GM18907 (cell line): Measurements from ENCODE around the gene PARD6B.
"Not testable (repeated sequence)": the region's sequence is repeated elsewhere in the genome, so short reads cannot be mapped to it uniquely, and the experiment has no call there.

ENCODE experiments used
- ATAC-seq: cut with Tn5 transposase; IDR thresholded peaks from one replicate; pipeline ENCODE4 v1.9.1; 2021; ENCODE audit warnings: mild to moderate bottlenecking, moderate library complexity; ENCODE audit not compliant: unreplicated experiment

The PARD6B gene

GRCh38 chr20:50744143-50744792, 12.9 kb downstream of the PARD6B start:
- ATAC-seq = no peak

DNA sequence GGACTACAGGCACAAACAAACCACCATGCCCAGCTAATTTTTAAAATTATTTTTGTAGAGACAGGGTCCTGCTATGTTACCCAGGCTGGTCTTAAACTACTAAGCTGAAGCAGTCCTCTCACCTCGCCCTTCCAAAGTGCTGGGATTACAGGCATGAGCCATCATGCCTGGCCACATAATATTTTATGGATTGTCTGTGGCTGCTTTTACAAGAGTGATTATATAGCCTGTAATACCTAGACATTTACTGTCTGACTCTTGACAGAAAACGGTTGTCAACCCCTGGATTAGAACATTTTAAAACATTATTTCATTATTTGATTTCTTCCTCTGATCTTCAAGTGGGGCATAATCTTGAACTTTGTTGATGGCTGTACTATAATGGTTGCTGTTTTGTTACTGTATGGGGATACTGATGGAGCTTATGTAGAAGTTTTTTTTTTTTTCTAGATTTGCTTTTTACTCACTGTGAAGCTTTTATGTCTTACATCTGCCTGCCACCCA, 14.3 kb downstream of the PARD6B start:
- ATAC-seq = no peak

- no peak for ATAC-seq
Measured at GRCh38 chr20:50746138-50746940, 15.0 kb downstream of the PARD6B start.

- ATAC-seq = no peak
Measured at GRCh38 chr20:50747275-50747674, 15.9 kb downstream of the PARD6B start.

- no peak for ATAC-seq
Measured at GRCh38 chr20:50750145-50750671, 18.8 kb downstream of the PARD6B start.

DNA sequence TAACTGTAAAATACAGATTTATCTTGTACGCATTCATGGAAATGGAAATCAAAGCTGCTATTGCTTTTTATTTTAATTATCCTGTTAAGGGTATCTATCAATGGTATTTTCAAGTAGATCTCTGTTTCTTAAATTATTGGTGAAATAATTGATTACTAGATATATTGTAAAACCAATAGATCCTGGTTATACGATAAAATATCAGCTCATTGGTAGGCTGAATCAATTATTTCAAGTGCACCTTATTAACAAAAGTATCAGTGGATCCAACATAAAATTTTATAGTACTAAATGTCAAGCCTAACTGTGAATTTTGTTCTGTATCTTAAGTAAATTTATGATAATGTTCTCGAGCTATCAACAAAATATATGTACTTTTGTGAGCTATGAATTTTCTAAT, 21.8 kb downstream of the PARD6B start:
- no peak for ATAC-seq

GRCh38 chr20:50754420-50754819, 23.0 kb downstream of the PARD6B start:
- no peak for ATAC-seq

DNA sequence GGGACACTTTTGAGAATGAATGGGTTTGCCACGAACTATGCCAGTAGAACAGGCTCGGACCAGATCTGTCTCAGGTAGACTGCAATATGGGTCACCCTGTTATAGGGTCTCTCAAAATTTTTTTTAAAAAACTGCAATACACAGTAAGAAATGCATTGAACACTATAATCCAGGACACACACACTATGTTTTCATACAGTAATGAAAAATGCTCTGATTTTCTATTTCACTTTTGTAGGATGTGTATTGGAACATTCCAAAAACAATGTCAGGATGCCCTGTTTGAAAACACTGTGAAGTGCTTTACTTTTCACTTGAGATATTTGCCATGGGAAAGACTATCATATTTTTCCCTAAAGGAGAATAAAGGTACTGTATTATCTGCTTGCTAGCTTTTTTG, 25.1 kb downstream of the PARD6B start:
- no peak for ATAC-seq

GRCh38 chr20:50758469-50758868, 27.1 kb downstream of the PARD6B start:
- ATAC-seq = no peak

- ATAC-seq = no peak
Measured at GRCh38 chr20:50758992-50759391, 27.6 kb downstream of the PARD6B start.

DNA sequence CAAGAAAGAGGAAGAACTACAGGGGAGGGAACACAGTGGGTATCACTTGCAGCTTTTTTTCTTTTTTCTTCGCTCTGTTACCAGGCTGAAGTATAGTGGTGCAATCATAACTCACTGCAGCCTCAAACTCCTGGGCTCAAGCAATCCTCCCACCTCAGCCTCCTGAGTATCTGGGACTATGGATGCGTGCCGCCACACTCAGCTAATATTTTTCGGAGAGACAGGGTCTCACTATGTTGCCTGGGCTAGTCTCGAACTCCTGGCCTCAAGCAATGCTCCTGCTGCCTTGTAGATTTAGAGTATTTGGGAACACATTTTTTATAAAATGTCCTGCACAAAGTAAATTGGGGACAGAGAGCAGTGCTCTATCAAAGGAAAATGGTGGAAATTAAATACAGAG, 28.3 kb downstream of the PARD6B start:
- no peak for ATAC-seq

- no peak for ATAC-seq
Measured at GRCh38 chr20:50762045-50762422, 30.7 kb downstream of the PARD6B start.

- no peak for ATAC-seq
Measured at GRCh38 chr20:50762435-50763220, 31.2 kb downstream of the PARD6B start.

- not testable (repeated sequence) for ATAC-seq
Measured at GRCh38 chr20:50763550-50764458, 32.4 kb downstream of the PARD6B start.

DNA sequence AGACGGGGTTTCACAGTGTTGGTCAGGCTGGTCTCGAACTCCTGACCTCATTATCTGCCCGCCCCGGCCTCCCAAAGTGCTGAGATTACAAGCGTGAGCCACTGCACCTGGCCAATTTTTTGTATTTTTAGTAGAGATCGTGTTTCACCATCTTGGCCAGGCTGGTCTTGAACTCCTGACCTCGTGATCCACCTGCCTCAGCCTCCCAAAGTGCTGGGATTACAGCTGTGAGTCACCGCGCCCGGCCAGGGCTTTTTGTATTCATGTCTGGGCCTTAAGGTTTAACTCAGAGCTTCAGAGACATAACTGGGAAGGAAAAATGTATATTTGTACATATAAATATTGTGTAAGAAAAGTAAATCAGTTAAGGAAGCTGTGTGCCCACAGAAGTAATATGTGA, 33.9 kb downstream of the PARD6B start:
- ATAC-seq = not testable (repeated sequence)

DNA sequence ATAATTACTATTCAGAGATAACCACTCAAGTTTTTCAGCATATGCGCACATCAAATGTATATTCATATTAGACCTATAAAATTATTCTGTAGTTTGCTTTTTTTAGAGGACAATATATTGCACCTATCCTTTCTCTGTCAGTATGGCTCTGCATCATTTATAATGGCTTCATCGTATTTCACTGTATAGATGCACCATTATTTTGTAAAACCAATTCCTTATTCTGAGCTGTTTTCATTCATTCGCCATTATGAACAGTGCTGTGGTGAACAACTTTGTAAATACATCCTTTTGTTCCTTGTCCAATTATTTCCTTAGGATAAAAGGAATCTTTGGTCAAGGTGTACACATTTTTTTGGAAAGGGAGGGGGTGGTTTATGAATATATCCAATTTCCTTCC, 34.3 kb downstream of the PARD6B start:
- ATAC-seq = no peak

DNA sequence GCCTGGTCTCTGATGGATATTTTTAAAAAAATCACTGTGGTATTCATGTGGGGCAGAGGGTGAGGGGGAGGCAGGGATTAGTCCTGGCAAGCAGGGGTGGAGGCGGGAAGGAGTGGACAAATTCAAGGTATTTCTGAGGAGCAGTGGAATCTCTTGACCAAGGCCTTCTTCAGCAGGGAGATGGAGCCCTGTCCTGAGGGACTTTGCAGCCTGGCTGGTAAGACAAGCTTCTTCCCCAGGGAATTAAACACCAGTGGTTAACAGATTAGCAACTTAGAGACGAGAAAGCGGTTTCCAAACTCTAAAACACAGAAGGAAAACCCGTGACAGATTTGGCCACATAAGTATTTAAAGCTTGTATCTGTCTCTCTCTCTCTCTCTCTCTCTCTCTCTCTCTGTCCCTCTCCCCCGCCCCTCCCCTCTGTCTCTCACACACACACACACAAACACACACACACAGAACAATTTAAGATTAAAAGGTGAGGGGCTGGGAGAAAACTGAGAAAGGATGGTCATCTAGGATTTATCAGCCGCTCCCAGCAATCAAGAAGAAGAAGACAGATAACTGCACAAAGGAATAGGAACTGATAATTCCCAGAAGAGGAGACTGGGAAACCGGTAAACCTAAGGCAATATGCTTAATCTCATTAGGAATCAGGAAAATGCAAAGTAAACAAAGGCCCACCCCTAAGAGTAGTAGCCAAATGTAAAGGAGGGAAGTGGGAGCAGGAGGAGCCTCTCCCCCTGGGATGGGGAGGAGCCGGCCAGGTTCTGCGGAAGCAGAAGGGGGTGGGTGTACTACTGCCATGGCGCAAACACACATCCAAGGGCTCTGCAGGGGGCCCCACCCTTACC, 35.8 kb downstream of the PARD6B start:
- ATAC-seq = not testable (repeated sequence)

DNA sequence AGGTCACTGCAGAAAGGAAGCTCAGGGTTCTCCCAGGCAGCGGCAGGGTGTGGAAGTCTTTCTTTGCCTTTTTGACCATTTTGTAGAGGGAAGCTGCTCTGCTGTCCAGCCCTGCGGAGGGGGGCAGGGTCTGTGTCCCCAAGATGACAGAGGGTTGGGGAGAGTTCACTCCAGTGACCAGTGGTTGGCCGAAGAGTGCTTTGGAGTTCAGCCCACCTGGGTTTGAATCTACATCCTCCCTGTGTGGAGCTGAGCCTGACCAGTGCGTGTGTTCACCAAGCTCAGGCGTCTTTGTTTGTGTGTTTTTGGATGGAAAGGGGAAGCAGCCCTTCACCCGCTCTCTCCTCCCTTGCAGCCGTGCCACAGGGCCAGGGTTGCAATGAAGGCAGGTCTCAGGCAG, 37.6 kb downstream of the PARD6B start:
- not testable (repeated sequence) for ATAC-seq

GRCh38 chr20:50769551-50770085, 38.2 kb downstream of the PARD6B start:
- ATAC-seq = not testable (repeated sequence)
